T-helper 17 cell (primary cell): ENCODE results near the gene TMEM132D. TPM values are rescaled to one million over a fixed set of nuclear protein-coding genes. Genes with fewer than 3 reads are reported as not detected.

Experiments used
- ATAC-seq: fragments of 150-1000 bp; cut with Tn5 transposase; 2 replicates; pipeline ENCODE4 v1.10.0; 2021; ENCODE audit warnings: mild to moderate bottlenecking, moderate library complexity
- DNase-seq, 3 donors: peaks; one replicate each; pipeline versions ENCODE4 v3.0.0 to v3.0.0-alpha.2; 2020 to 2021
- H3K9me3 ChIP-seq: one replicate; pipeline ENCODE4 v1.7.0; 2013; ENCODE audit warnings: low read length, mild to moderate bottlenecking; ENCODE audit not compliant: control insufficient read depth, poor library complexity, severe bottlenecking
- H3K27ac Mint-ChIP-seq: one replicate; pipeline ENCODE4 v1.8.0; 2022; ENCODE audit warnings: mild to moderate bottlenecking, moderate library complexity, mixed read lengths
- H3K27me3 Mint-ChIP-seq: one replicate; pipeline ENCODE4 v1.8.0; 2022; ENCODE audit warnings: mixed read lengths
- H3K36me3 Mint-ChIP-seq: one replicate; pipeline ENCODE4 v1.8.0; 2022; ENCODE audit warnings: low read depth, mixed read lengths
- H3K4me1 Mint-ChIP-seq: one replicate; pipeline ENCODE4 v1.8.0; 2022; ENCODE audit warnings: mild to moderate bottlenecking, mixed read lengths
- H3K4me3 Mint-ChIP-seq: one replicate; pipeline ENCODE4 v1.8.0; 2022; ENCODE audit warnings: mild to moderate bottlenecking, moderate library complexity, mixed read lengths
- total RNA-seq, 4 donors: library from RNA in 2 of 4; stranded (reverse) in 2 of 4; gene quantifications; one replicate each; pipeline ENCODE4 v1.2.3 and lab custom pipeline; 2022 to 2026

The TMEM132D gene
- total RNA-seq, 2 donors from 2014 or later, result not detected

DNA sequence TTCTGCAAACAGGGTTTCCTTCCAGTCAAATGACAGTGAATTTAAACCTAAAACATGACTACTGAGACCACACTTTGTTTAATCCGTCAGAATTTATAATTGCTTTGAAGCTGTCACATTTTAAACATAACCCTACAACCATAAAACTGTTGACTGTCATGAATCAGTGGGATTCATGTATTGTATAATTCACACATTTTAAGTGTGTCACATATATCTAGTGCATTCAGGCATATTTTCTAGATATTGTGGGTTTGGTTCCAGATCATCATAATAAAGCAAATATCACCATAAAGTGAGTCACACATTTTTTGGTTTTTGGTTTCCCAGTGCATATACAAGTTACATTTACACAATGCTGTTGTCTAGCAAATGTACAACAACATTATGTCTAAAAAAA is 304.4 kb downstream of the TMEM132D start:
- Mint-ChIP-seq H3K4me3 (no peak overlapping the region), H3K27ac (no peak overlapping the region), H3K27me3 (no peaks in the 10 kb centered on the region), H3K4me1 (no peaks in the 10 kb centered on the region), H3K36me3 (no peaks in the 10 kb centered on the region)
- DNase-seq (no peak), ATAC-seq (no peak)
- H3K9me3 ChIP-seq, result no peaks in the 10 kb centered on the region

DNA sequence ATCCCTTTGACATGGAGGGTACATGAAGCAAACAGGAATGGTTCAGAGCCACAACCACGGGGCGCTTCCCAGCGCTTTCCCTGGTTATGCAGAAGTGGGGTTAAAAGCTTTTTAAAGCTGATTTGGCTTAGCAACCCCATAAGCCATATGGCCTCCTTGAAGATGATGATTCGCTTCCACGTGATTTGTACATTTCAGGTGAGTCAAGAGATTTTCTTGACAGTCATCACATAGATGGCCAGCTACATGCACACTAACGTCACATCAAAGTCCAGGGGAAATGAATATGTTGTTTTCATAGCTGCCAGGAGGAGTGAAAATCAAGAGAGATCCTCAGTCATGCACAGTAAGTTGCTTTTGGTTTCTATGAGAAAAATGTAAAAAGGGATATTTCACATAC is 309.7 kb downstream of the TMEM132D start:
- Mint-ChIP-seq H3K4me1 (no peaks in the 10 kb centered on the region), H3K4me3 (no peak overlapping the region), H3K27me3 (no peaks in the 10 kb centered on the region), H3K36me3 (no peaks in the 10 kb centered on the region), H3K27ac (no peak overlapping the region)
- no peaks in the 10 kb centered on the region for H3K9me3 ChIP-seq
- ATAC-seq (no peak), DNase-seq (no peak)

DNA sequence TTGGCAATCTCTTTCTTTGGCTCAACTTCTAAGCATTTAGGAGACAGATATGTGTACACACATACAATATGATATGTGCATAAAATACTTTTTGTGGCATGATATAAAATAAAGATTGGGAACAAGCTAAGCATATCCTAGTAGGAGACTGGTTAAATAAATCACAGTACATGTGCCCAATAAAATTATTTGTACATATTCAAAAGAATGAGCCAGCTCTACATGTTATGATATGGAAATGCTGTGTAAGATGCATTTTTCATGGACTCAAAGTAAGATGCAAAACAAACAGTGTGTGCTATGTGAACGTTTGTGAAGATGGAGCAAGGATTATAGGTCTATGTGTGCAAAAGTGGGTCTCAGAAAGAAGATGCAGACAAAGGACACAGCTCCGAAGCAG is 311.4 kb downstream of the TMEM132D start:
- H3K27ac Mint-ChIP-seq, result no peak overlapping the region

DNA sequence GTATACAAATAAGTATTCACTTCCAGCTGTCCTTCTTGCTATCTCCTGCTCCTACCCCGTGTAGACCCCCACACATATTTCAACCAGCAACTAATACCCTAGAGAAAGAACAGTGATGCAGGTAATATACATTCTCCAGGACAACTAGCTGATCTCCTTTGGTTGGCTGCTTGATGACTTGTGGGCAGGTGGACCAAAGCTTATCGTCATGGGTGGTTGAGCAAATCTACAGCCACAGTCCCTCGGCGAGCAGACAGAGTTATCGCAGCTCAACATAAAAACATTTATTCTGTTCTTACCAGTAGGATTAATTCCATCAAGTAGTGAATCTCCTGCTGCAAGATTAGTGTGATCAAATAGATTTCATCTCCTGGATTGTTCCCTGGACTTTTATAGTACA is 314.3 kb downstream of the TMEM132D start:
- H3K9me3 ChIP-seq, result no peaks in the 10 kb centered on the region

More for the DNA sequence above, 311.4 kb downstream of the TMEM132D start:
- no peaks in the 10 kb centered on the region for H3K36me3 Mint-ChIP-seq
- H3K4me1 Mint-ChIP-seq, result no peaks in the 10 kb centered on the region
- no peaks in the 10 kb centered on the region for H3K9me3 ChIP-seq
- H3K4me3 Mint-ChIP-seq, result no peak overlapping the region
- H3K27me3 Mint-ChIP-seq, result no peaks in the 10 kb centered on the region
- ATAC-seq (no peak), DNase-seq (no peak)

DNA sequence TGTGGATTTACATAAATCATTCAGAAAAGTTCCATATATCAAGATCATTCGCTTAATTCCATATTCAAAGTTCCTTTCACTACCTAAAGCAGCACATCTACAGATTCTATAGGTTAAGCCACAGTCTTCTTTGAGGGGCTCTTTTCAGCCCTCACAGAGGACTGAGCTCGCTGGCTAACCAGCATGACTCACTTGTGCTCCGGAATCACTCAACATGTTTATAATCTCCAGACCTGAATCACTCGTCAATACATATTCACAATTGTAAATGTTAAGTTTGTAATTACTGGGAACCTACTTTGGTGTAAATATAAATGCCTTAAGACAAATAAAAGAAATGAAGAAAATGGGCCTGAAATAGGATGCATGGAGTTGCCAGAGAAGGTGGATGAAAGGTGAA is 315.7 kb downstream of the TMEM132D start:
- ATAC-seq (no peak), DNase-seq (no peak)
- no peaks in the 10 kb centered on the region for H3K9me3 ChIP-seq

More for the DNA sequence above, 314.3 kb downstream of the TMEM132D start:
- no peak for ATAC-seq
- Mint-ChIP-seq H3K4me1 (no peaks in the 10 kb centered on the region), H3K36me3 (no peaks in the 10 kb centered on the region), H3K4me3 (no peak overlapping the region), H3K27ac (no peak overlapping the region), H3K27me3 (no peaks in the 10 kb centered on the region)
- DNase-seq, result no peak

DNA sequence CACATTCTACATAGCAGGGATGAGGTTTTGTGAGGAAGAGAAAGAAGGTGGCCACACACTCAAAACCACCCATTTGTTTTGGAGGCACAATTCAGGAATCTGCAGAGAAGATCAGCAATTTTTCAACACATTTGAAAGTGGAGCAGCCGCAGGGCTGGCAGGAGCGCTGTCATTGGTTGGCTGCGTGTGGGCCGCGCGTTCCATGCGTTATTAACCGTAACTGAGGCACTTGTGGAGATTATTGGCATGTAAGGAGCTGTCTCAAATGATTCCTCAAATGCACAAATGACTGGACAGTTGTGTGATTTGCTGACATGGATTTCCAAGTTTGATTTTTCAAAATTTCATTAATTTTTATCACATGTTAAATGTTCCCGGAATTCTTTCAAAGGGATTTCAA is 318.5 kb downstream of the TMEM132D start:
- H3K4me1 Mint-ChIP-seq, result no peaks in the 10 kb centered on the region
- DNase-seq (no peak), ATAC-seq (no peak)
- no peaks in the 10 kb centered on the region for H3K9me3 ChIP-seq
- no peaks in the 10 kb centered on the region for H3K27me3 Mint-ChIP-seq
- no peak overlapping the region for H3K4me3 Mint-ChIP-seq
- no peak overlapping the region for H3K27ac Mint-ChIP-seq
- no peaks in the 10 kb centered on the region for H3K36me3 Mint-ChIP-seq

More for the DNA sequence above, 315.7 kb downstream of the TMEM132D start:
- no peaks in the 10 kb centered on the region for H3K4me1 Mint-ChIP-seq
- H3K27ac Mint-ChIP-seq, result no peak overlapping the region
- H3K36me3 Mint-ChIP-seq, result no peaks in the 10 kb centered on the region
- no peak overlapping the region for H3K4me3 Mint-ChIP-seq
- no peaks in the 10 kb centered on the region for H3K27me3 Mint-ChIP-seq

DNA sequence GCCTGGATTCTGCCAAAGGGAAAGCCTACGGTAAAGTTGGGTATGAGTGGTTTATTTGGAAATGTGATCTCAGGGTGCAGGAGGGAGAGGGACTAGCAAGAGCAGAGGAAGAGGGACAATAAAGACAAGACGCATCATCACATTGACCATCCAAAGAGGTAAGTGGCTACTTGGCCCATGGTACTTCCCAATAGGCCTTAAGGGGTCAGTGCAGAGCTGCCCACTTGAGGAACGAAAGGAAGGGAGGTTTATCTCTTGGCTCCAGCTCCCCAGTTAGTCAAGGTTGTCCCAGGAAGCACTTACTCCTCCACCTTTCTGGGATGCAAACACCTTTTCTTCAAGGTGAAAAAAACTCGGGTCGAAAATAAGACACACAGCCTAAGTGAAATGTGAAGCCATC is 323.9 kb downstream of the TMEM132D start:
- Mint-ChIP-seq H3K36me3 (no peaks in the 10 kb centered on the region), H3K4me1 (no peaks in the 10 kb centered on the region), H3K4me3 (no peak overlapping the region), H3K27me3 (no peaks in the 10 kb centered on the region), H3K27ac (no peak overlapping the region)
- no peak for ATAC-seq
- H3K9me3 ChIP-seq, result no peaks in the 10 kb centered on the region
- DNase-seq, result no peak

DNA sequence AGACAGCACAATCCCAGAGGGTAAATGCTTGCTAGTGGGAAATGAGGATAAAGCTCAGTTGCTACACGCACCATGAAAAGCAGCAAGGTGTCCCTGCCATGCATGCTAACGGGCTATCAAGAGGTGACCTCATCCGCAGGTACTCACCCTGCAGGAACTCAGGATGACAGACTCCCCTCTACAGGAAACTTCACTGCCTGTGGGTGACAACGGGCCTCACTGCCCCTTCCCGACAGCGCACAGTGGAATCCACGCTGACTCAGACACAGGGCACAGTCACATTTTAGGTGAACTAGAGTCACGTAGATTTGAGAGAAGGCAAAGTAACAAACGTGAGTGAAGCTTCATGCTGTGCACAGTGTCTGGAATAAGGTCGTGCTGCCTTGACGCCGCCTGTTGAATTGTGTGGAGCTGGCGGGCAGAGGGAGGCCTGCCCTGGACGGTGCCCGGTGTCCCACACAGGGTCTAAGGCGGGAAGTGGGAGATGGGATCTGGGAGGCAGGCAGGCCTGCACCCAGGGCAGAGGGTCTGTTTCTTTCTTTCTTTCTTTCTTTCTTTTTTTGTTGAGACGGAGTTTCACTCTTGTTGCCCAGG is 331.8 kb downstream of the TMEM132D start:
- H3K4me1 Mint-ChIP-seq, result no peaks in the 10 kb centered on the region
- H3K4me3 Mint-ChIP-seq, result no peak overlapping the region
- no peaks in the 10 kb centered on the region for H3K36me3 Mint-ChIP-seq
- H3K27me3 Mint-ChIP-seq, result no peaks in the 10 kb centered on the region
- ATAC-seq (no peak), DNase-seq (no peak)
- no peak overlapping the region for H3K27ac Mint-ChIP-seq
- H3K9me3 ChIP-seq, result no peaks in the 10 kb centered on the region

DNA sequence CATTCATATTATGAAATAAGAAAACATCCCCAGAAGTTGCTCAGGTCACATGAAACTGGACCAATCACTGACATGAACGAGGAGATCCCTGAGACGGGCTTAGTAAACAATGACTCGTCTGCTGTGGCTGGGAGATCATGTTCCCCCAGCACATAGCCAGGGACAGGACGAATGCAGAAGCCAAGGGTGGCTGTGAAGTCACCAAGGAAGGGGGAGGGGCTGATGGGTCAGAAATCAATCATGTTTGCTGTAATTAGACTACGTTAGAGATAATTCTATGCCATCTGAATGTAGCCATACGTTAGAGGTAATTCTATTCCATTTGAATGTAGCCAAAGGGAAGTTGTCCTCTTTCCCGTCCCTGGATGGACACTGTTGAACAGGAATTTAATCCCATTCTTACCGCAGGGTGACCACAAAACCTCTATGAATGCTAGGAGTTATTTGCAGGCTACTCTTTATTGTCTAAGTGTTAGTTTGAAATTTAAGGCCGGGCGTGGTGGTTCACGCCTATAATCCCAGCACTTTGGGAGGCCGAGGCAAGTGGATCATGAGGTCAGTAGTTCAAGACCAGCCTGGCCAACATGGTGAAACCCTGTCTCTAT is 332.9 kb downstream of the TMEM132D start:
- ATAC-seq (no peak), DNase-seq (no peak)
- no peaks in the 10 kb centered on the region for H3K4me1 Mint-ChIP-seq
- no peaks in the 10 kb centered on the region for H3K27me3 Mint-ChIP-seq
- H3K9me3 ChIP-seq, result no peaks in the 10 kb centered on the region
- no peak overlapping the region for H3K4me3 Mint-ChIP-seq
- no peaks in the 10 kb centered on the region for H3K36me3 Mint-ChIP-seq
- no peak overlapping the region for H3K27ac Mint-ChIP-seq

DNA sequence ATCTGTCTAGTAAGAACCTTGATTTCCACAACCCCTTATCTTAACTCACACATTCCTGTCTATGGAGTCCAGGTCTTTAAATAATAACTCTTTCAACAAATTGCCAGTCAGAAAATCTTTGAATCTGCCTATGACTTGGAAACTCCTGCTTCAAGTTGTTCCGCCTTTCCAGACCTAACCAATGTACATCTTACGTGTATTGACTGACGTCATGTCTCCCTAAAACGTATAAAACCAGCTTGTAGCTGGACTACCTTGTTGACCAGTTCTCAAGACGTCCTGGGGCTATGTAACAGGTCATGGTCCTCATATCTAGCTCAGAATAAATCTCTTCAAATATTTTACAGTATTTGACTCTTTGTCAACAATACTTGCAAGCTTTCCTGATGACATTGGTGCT is 337.0 kb downstream of the TMEM132D start:
- Mint-ChIP-seq H3K4me1 (no peaks in the 10 kb centered on the region), H3K36me3 (no peaks in the 10 kb centered on the region), H3K4me3 (no peak overlapping the region), H3K27ac (no peak overlapping the region), H3K27me3 (no peaks in the 10 kb centered on the region)
- H3K9me3 ChIP-seq, result no peaks in the 10 kb centered on the region
- DNase-seq (no peak), ATAC-seq (no peak)

DNA sequence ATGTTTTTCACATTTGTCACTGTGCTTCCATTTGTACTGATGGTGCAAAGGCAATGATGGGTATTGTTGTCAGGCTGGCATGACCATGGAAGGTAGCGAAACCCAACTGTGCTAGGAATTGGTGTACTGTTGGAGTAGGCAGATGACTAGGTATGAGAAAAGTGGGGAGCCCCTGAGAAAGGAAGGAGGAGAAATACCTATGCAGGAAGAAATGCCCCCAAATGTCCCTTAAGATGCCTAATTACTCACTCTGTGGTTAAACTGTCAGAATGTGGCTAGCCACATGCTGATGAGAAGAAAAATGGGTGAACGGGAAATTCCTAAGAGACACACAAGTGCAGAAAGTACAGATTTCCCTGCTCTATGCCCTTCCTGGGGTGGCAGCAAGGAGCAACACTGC is 339.1 kb downstream of the TMEM132D start:
- no peaks in the 10 kb centered on the region for H3K9me3 ChIP-seq
- Mint-ChIP-seq H3K27me3 (no peaks in the 10 kb centered on the region), H3K27ac (no peak overlapping the region), H3K36me3 (no peaks in the 10 kb centered on the region), H3K4me1 (no peaks in the 10 kb centered on the region), H3K4me3 (no peak overlapping the region)
- ATAC-seq (no peak), DNase-seq (no peak)

DNA sequence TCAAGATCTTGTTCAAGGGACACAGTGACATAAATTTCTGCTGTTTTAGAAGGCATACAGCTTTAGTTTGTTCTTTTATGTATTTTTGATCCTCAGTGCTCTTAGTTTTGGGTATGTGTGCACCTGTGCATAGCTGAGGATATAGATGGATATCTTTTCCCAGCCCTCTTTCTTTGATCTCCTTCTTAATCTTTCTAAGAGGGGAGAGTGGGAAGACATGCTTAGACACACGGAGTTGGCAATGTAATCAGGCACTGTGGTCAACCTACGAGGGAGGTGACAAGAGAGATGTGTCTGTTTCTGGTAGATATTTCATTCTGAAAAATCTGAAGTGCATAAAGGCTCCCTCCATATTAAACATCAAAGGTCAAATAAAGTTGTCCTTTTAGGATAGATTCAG is 340.6 kb downstream of the TMEM132D start:
- Mint-ChIP-seq H3K27ac (no peak overlapping the region), H3K36me3 (no peaks in the 10 kb centered on the region), H3K4me1 (no peaks in the 10 kb centered on the region), H3K4me3 (no peak overlapping the region), H3K27me3 (no peaks in the 10 kb centered on the region)
- H3K9me3 ChIP-seq, result no peaks in the 10 kb centered on the region
- no peak for DNase-seq
- no peak for ATAC-seq

DNA sequence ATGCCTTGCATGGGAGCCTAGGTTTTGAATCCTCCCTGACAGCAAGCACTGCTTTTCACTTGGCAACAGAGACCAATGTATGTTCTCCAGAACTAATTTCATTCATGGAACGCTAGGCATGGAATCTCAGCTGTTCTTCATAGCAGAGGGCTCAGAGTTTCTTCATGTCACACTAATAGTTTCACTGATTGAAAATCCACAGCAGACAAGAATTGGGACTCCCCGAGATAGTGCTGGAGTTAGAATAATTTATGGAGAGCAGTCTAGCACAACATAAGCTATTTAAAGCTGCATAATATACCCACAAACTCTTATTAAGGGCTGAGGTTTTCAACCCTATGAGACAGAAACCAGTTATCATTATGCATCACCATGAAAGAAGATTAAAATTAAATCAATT is 342.5 kb downstream of the TMEM132D start:
- H3K4me1 Mint-ChIP-seq, result no peaks in the 10 kb centered on the region
- no peaks in the 10 kb centered on the region for H3K36me3 Mint-ChIP-seq
- no peak overlapping the region for H3K27ac Mint-ChIP-seq
- no peak overlapping the region for H3K4me3 Mint-ChIP-seq
- ATAC-seq (no peak), DNase-seq (no peak)
- peaks cover 6% of the 10 kb centered on the region for H3K9me3 ChIP-seq
- no peaks in the 10 kb centered on the region for H3K27me3 Mint-ChIP-seq

DNA sequence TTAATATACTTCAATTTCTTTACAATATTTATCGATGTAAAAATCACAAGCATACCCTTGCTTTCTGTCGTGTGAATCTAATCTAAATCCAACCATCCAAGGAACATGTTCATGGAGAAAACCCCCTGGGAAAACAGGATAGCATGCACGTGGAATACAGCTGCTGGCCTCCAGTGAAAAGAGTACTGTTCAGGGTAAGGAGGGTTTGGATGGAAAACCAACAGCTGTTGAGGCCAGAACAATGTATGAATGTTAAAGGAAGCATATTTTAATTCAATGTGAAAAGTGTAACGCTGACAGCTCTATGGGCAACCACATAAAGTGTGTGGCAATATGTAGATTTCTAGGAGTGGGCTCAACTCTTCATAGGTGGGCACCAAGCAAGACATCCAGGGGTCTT is 344.0 kb downstream of the TMEM132D start:
- H3K4me1 Mint-ChIP-seq, result no peaks in the 10 kb centered on the region
- peaks cover 6% of the 10 kb centered on the region for H3K9me3 ChIP-seq
- H3K4me3 Mint-ChIP-seq, result no peak overlapping the region
- no peaks in the 10 kb centered on the region for H3K27me3 Mint-ChIP-seq
- DNase-seq (no peak), ATAC-seq (no peak)
- no peak overlapping the region for H3K27ac Mint-ChIP-seq
- H3K36me3 Mint-ChIP-seq, result no peaks in the 10 kb centered on the region
